Fibroblast of villous mesenchyme (primary cell): ENCODE measurements around the gene GPR157. TPM values are rescaled to one million over a fixed set of nuclear protein-coding genes. Genes with fewer than 3 reads are reported as not detected.

Experiments used
- DNase-seq: peaks from one replicate; pipeline ENCODE4 v3.0.0-alpha.2; 2010; ENCODE audit warnings: low read depth
- H3K4me3 ChIP-seq: 2 replicates; pipeline ENCODE4 v1.5.1; 2011; ENCODE audit warnings: low read depth, mild to moderate bottlenecking, low read length
- CTCF ChIP-seq: IDR thresholded peaks from 2 replicates; pipeline ENCODE4 v1.5.1; 2012; ENCODE audit warnings: low read depth, mild to moderate bottlenecking, low read length; ENCODE audit not compliant: insufficient read depth
- total RNA-seq: library from RNA; depleted of rRNA; stranded (reverse); fragments of >200 nt; gene quantifications from 2 replicates; pipeline ENCODE4 v1.2.3, GENCODE V29; 2012

The GPR157 gene
- total RNA-seq, 1 donor, result 9.5 TPM

GRCh38 chr1:9061252-9061960, 67.5 kb downstream of the GPR157 start:
- no peak for TF ChIP-seq CTCF
- no peak for DNase-seq

GRCh38 chr1:9059891-9060744, 68.8 kb downstream of the GPR157 start:
- H3K4me3 ChIP-seq, result no peak overlapping the region
- DNase-seq, result no peak
- TF ChIP-seq CTCF, result no peak

More at GRCh38 chr1:9061252-9061960, 67.5 kb downstream of the GPR157 start:
- no peak overlapping the region for H3K4me3 ChIP-seq

- TF ChIP-seq CTCF, result peak; percentile 46
- no peak overlapping the region for H3K4me3 ChIP-seq
- DNase-seq, result peak; percentile 39
Observed at GRCh38 chr1:9058465-9058864, 70.4 kb downstream of the GPR157 start.

- DNase-seq, result no peak
- no peak for TF ChIP-seq CTCF
- no peak overlapping the region for H3K4me3 ChIP-seq
Observed at GRCh38 chr1:9057851-9058250, 71.1 kb downstream of the GPR157 start.

GRCh38 chr1:9052272-9053049, 76.4 kb downstream of the GPR157 start:
- DNase-seq, result no peak
- no peak for TF ChIP-seq CTCF
- no peak overlapping the region for H3K4me3 ChIP-seq

GRCh38 chr1:9051379-9051778, 77.5 kb downstream of the GPR157 start:
- no peak overlapping the region for H3K4me3 ChIP-seq
- no peak for TF ChIP-seq CTCF
- DNase-seq, result no peak
